Activated CD4-positive, alpha-beta T cell treated with anti-CD3 and anti-CD28 coated beads for 48 hours (primary cell): ENCODE data around the gene RAVER1.
A peak's percentile ranks its signal among the peaks of the same experiment; 100 is the strongest.
"Not testable (repeated sequence)": the region's sequence is repeated elsewhere in the genome, so short reads cannot be mapped to it uniquely, and the experiment has no call there.

Experiments
- DNase-seq: peaks from one replicate; pipeline ENCODE4 v3.0.0-alpha.2; 2020

RAVER1 gene

GRCh38 chr19:10289836-10290356 is 43.4 kb downstream of the RAVER1 start, which contains the start of gene ICAM5:
ICAM5 (plus strand) TSS chr19:10289952; CDS start chr19:10290044, 92 bp downstream.
- peak; percentile 56 for DNase-seq

GRCh38 chr19:10289167-10289835 is 44.0 kb downstream of the RAVER1 start:
- peak; percentile 85 for DNase-seq

DNA sequence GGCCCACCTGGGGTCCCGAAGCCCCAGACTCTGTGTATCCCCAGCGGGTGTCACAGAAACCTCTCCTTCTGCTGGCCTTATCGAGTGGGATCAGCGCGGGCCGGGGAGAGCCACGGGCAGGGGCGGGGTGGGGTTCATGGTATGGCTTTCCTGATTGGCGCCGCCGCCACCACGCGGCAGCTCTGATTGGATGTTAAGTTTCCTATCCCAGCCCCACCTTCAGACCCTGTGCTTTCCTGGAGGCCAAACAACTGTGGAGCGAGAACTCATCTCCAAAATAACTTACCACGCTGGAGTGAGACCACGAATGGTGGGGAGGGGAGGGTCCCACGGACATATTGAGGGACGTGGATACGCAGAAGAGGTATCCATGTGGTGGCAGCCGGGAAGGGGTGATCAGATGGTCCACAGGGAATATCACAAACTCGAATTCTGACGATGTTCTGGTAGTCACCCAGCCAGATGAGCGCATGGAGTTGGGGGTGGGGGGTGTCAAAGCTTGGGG is 44.6 kb downstream of the RAVER1 start:
- peak; percentile 72 for DNase-seq

DNA sequence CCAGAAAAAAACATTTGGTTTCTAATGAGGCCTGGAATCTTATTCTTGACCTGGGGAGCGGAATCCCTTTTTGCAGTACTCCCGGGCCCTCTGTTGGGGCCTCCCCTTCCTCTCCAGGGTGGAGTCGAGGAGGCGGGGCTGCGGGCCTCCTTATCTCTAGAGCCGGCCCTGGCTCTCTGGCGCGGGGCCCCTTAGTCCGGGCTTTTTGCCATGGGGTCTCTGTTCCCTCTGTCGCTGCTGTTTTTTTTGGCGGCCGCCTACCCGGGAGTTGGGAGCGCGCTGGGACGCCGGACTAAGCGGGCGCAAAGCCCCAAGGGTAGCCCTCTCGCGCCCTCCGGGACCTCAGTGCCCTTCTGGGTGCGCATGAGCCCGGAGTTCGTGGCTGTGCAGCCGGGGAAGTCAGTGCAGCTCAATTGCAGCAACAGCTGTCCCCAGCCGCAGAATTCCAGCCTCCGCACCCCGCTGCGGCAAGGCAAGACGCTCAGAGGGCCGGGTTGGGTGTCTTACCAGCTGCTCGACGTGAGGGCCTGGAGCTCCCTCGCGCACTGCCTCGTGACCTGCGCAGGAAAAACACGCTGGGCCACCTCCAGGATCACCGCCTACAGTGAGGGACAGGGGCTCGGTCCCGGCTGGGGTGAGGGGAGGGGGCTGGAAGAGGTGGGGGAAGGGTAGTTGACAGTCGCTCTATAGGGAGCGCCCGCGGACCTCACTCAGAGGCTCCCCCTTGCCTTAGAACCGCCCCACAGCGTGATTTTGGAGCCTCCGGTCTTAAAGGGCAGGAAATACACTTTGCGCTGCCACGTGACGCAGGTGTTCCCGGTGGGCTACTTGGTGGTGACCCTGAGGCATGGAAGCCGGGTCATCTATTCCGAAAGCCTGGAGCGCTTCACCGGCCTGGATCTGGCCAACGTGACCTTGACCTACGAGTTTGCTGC is 46.3 kb downstream of the RAVER1 start, which contains the start of gene ICAM4:
TSS of gene ICAM4 (plus strand) at position 153 of the 935 bp plus-strand sequence. CDS start at position 211, 58 bp downstream.
- DNase-seq = peak; percentile 49

DNA sequence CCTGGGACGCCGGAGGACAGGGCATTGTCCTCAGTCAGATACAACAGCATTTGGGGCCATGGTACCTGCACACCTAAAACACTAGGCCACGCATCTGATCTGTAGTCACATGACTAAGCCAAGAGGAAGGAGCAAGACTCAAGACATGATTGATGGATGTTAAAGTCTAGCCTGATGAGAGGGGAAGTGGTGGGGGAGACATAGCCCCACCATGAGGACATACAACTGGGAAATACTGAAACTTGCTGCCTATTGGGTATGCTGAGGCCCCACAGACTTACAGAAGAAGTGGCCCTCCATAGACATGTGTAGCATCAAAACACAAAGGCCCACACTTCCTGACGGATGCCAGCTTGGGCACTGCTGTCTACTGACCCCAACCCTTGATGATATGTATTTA is 47.9 kb downstream of the RAVER1 start:
- DNase-seq = no peak

DNA sequence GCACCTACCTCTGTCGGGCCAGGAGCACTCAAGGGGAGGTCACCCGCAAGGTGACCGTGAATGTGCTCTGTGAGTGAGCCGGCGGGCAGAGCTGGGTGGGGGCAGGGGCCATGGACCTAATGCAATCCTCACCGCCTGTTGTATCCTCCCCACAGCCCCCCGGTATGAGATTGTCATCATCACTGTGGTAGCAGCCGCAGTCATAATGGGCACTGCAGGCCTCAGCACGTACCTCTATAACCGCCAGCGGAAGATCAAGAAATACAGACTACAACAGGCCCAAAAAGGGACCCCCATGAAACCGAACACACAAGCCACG is 48.4 kb downstream of the RAVER1 start:
- DNase-seq = no peak

DNA sequence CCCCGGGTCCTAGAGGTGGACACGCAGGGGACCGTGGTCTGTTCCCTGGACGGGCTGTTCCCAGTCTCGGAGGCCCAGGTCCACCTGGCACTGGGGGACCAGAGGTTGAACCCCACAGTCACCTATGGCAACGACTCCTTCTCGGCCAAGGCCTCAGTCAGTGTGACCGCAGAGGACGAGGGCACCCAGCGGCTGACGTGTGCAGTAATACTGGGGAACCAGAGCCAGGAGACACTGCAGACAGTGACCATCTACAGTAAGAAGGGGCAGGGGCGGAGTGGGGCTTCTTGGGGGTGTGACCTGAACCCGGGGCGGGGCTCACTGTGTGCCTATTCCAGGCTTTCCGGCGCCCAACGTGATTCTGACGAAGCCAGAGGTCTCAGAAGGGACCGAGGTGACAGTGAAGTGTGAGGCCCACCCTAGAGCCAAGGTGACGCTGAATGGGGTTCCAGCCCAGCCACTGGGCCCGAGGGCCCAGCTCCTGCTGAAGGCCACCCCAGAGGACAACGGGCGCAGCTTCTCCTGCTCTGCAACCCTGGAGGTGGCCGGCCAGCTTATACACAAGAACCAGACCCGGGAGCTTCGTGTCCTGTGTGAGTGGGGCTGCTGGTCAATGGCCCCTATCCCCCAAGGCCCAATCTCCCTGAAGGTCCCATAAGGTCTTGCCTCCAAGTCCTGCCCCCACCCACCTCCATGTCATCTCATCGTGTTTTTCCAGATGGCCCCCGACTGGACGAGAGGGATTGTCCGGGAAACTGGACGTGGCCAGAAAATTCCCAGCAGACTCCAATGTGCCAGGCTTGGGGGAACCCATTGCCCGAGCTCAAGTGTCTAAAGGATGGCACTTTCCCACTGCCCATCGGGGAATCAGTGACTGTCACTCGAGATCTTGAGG is 49.0 kb downstream of the RAVER1 start:
- no peak for DNase-seq

- DNase-seq = no peak
Measured at GRCh38 chr19:10283301-10284064, 49.8 kb downstream of the RAVER1 start.

DNA sequence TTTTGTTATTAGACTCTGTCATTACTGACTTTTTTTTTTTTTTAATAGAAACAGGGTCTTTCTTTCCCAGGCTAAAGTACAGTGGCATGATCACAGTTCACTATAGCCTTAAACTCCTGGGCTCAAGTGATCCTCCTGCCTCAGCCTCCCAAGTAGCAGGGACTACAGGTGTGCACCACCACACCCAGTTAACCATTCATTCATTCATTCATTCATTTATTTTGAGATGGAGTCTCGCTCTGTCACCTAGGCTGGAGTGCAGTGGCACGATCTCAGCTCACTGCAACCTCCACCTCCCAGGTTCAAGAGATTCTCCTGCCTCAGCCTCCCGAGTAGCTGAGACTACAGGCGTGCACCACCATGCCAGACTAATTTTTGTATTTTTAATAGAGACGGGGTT is 51.3 kb downstream of the RAVER1 start:
- not testable (repeated sequence) for DNase-seq

- no peak for DNase-seq
Measured at GRCh38 chr19:10279737-10280442, 53.4 kb downstream of the RAVER1 start.

- DNase-seq = no peak
Measured at GRCh38 chr19:10278935-10279334, 54.4 kb downstream of the RAVER1 start.

DNA sequence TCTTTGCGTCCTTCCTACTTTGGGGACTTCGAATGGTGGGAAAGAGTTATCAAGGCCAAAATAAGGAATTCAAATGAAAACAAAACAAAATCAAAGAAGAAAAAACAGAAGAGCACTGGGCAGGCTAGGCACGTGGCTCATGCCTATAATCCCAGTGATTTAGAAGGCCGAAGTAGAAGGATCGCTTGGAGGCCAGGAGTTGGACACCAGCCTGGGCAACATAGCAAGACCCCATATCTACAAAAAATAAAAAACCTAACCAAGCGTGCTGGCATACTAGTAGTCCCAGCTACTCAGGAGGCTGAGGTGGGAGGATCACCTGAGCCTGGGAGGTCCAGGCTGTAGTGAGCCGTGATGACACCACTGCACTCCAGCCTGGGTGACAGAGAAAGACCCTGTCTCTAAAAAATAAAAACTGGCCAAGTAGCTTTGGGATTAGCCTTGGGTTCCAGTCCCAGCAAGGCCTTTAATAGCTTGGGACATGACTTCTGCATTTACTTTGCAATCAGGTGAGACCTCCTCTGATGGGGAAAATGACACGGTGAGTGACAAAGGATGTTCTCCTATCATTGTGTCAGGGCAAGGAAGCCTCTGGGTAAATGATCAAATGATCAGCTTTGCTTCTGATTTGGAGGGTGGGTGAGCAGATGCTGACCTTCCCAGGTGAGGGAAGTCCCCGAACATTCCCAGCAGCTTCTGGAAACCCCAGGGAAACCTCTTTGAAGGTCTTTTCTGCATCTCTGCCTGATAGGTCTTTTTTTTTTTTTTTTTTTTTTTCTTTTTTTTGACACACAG is 55.3 kb downstream of the RAVER1 start:
- DNase-seq = no peak

DNA sequence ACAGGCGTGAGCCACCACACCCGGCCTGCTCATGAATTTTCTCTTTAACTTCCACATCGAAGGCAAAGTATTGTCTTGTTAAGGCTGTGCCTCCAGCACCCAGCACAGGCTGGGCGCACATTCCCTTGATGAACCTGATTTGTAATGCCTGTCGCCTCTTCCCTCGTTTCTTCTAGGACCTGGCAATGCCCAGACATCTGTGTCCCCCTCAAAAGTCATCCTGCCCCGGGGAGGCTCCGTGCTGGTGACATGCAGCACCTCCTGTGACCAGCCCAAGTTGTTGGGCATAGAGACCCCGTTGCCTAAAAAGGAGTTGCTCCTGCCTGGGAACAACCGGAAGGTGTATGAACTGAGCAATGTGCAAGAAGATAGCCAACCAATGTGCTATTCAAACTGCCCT is 58.7 kb downstream of the RAVER1 start:
- no peak for DNase-seq

DNA sequence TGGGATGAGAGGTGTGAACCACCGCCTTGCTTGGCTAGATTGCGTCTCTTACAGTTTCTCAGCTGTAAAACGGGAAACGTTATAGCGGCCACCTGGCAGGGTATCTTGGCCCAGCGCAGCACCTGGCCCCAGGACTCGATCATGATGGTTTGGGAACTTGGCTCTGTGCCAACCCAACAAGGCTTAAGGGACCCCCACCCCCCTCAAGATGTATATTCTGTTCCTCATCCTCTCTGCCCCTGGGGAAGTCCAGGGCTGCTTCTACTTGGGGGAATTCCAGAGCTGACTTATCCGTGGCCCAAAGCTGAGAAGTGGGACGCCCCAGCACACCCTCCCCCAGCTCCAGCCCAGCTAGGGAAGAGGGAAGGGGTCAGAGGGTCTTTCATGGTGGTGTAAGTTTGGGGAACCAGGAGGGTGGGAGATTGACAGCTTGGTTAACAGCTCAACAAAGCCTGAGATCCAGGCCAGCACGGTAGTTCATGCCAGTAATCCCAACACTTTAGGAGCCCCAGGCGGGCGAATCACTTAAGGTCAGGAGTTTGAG is 61.7 kb downstream of the RAVER1 start:
- DNase-seq = peak; percentile 37

DNA sequence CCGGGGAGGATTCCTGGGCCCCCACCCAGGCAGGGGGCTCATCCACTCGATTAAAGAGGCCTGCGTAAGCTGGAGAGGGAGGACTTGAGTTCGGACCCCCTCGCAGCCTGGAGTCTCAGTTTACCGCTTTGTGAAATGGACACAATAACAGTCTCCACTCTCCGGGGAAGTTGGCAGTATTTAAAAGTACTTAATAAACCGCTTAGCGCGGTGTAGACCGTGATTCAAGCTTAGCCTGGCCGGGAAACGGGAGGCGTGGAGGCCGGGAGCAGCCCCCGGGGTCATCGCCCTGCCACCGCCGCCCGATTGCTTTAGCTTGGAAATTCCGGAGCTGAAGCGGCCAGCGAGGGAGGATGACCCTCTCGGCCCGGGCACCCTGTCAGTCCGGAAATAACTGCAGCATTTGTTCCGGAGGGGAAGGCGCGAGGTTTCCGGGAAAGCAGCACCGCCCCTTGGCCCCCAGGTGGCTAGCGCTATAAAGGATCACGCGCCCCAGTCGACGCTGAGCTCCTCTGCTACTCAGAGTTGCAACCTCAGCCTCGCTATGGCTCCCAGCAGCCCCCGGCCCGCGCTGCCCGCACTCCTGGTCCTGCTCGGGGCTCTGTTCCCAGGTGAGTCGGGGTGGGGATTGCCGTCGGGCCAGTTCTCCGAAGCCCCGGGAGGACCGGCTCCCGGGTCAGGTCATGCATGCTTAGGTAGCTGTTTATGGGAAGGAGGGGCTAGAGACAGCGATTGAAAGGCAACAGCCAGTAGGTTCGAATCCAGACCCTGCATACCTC is 62.5 kb downstream of the RAVER1 start, which contains the start of gene ICAM1:
TSS of gene ICAM1 (plus strand) at position 505 of the 779 bp plus-strand sequence. CDS start at position 545, 40 bp downstream.
- DNase-seq = peak; percentile 85

DNA sequence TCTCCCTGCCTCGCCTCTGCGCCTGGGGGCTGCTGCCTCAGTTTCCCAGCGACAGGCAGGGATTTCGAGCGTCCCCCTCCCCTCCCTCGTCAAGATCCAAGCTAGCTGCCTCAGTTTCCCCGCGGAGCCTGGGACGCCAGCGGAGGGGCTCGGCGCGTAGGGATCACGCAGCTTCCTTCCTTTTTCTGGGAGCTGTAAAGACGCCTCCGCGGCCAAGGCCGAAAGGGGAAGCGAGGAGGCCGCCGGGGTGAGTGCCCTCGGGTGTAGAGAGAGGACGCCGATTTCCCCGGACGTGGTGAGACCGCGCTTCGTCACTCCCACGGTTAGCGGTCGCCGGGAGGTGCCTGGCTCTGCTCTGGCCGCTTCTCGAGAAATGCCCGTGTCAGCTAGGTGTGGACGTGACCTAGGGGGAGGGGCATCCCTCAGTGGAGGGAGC is 63.1 kb downstream of the RAVER1 start:
- DNase-seq = peak; percentile 84

- peak; percentile 94 for DNase-seq
Measured at GRCh38 chr19:10269333-10270179, 63.8 kb downstream of the RAVER1 start.

DNA sequence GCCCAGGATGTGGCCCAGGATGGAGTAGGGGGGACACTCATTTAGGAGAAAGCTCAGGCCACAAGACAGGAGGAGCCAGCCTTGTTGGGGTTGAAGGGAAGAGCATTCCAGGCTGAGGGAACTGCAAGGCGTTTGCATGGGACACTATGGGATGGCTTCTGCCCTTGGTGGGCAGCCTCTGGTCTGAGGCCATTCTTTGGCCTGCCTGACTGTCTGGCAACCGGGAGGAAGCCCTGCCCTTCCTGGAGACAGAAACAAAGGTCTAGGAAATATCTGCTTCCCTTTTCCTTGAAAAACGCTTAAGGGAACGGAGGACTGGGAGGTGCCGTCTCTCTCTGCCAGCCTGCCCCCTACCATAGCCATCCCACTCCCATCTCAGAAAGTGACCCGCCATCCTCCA is 65.3 kb downstream of the RAVER1 start:
- no peak for DNase-seq
